OCI-LY1 (cell line): ENCODE results near the gene MUC6.

Experiments
- EZH2 ChIP-seq: fragments of 200-600 bp; sonication (generic), shearing (Covaris generic); IDR thresholded peaks from 2 replicates; pipeline ENCODE4 v1.8.0; 2017; ENCODE audit warnings: borderline replicate concordance, mixed run types, mild to moderate bottlenecking, antibody characterized with exemption, low read length, moderate library complexity, mixed read lengths
- TF ChIP-seq, protein P1 (sequence below): fragments of 200-600 bp; sonication (generic), shearing (Covaris generic); IDR thresholded peaks from 2 replicates; pipeline ENCODE4 v1.5.1; 2017; ENCODE audit warnings: mild to moderate bottlenecking, antibody characterized with exemption, low read length, moderate library complexity, mixed read lengths

DNA sequence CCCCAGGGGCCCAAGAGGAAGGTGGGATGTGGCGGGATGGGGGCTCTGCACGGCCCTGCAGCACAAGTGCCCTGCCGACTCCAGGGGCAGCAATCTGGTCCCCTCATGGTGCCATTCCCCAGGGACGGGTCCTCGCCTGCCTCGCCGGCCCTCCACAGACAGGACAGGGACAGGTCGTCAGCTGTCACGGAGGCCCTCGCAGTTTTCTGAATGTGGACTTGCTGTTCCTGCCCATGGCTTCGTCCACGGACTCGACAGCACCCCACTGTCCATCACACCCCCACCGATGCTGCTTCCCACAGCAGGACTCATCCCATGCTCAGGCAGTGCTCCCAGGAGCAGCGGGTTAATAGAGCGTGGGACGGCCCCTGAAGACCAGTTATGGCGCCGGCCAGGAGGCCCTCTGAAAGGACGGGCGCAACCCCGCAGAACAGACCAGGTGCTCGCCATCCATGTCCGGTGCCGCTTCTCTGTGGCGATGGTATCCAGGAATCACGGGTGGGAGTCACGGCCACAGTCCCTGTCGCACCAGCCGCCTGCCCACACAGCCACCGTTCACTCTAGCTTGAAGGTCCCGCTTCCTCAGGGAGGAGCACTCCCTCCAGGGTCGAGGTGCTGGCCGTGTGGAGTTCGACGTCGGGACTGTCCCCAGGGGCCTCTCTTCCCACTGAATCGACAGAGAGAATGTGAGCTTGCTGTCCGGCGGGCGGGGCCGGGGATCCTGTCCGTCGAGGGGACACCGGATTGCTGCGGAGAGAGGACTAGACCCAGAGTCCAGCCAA lies 19.7 kb upstream of the MUC6 start:
- TF ChIP-seq, protein P1, sequence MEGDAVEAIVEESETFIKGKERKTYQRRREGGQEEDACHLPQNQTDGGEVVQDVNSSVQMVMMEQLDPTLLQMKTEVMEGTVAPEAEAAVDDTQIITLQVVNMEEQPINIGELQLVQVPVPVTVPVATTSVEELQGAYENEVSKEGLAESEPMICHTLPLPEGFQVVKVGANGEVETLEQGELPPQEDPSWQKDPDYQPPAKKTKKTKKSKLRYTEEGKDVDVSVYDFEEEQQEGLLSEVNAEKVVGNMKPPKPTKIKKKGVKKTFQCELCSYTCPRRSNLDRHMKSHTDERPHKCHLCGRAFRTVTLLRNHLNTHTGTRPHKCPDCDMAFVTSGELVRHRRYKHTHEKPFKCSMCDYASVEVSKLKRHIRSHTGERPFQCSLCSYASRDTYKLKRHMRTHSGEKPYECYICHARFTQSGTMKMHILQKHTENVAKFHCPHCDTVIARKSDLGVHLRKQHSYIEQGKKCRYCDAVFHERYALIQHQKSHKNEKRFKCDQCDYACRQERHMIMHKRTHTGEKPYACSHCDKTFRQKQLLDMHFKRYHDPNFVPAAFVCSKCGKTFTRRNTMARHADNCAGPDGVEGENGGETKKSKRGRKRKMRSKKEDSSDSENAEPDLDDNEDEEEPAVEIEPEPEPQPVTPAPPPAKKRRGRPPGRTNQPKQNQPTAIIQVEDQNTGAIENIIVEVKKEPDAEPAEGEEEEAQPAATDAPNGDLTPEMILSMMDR = no peak
- no peak for TF ChIP-seq EZH2
